HG02970 (cell line): ENCODE measurements around the gene CHKB.

Source experiments
- ATAC-seq: cut with Tn5 transposase; IDR thresholded peaks from one replicate; pipeline ENCODE4 v1.9.1; 2021; ENCODE audit warnings: mild to moderate bottlenecking, moderate library complexity, moderate number of reproducible peaks; ENCODE audit not compliant: unreplicated experiment, low FRiP score

The CHKB gene

GRCh38 chr22:50576806-50577696 lies 5.6 kb downstream of the CHKB start:
- ATAC-seq, result no peak

- no peak for ATAC-seq
Observed at GRCh38 chr22:50576070-50576469, 6.6 kb downstream of the CHKB start.

- no peak for ATAC-seq
Observed at GRCh38 chr22:50575426-50575941, 7.2 kb downstream of the CHKB start.

GRCh38 chr22:50574383-50574755 lies 8.3 kb downstream of the CHKB start:
- ATAC-seq, result no peak

- no peak for ATAC-seq
Observed at GRCh38 chr22:50573491-50574382, 8.9 kb downstream of the CHKB start.

- ATAC-seq, result no peak
Observed at GRCh38 chr22:50572965-50573364, 9.7 kb downstream of the CHKB start.

GRCh38 chr22:50571264-50572175 lies 11.1 kb downstream of the CHKB start:
- ATAC-seq, result no peak

- ATAC-seq, result no peak
Observed at GRCh38 chr22:50570861-50571260, 11.8 kb downstream of the CHKB start.

GRCh38 chr22:50569896-50570535 lies 12.6 kb downstream of the CHKB start:
- no peak for ATAC-seq

- no peak for ATAC-seq
Observed at GRCh38 chr22:50569041-50569459, 13.6 kb downstream of the CHKB start.

- no peak for ATAC-seq
Observed at GRCh38 chr22:50568626-50569025, 14.0 kb downstream of the CHKB start.

- ATAC-seq, result no peak
Observed at GRCh38 chr22:50567721-50568252, 14.9 kb downstream of the CHKB start.

- no peak for ATAC-seq
Observed at GRCh38 chr22:50564289-50564688, 18.4 kb downstream of the CHKB start.

- no peak for ATAC-seq
Observed at GRCh38 chr22:50563413-50564160, 19.1 kb downstream of the CHKB start.

- peak; percentile 88 for ATAC-seq
Observed at GRCh38 chr22:50562523-50563412, 19.9 kb downstream of the CHKB start, which contains the start of gene SYCE3. Gene SYCE3, minus strand, starts transcription at chr22:50562919. Its CDS starts 6,514 bp downstream, at chr22:50556405.

GRCh38 chr22:50561401-50562358 lies 21.0 kb downstream of the CHKB start:
- ATAC-seq, result no peak
